Hepatocyte (in vitro differentiated cells): ENCODE measurements around the gene LRMDA. TPM values are rescaled to one million over a fixed set of nuclear protein-coding genes. Genes with fewer than 3 reads are reported as not detected.
A peak's percentile ranks its signal among the peaks of the same experiment; 100 is the strongest.

ENCODE experiments used
- DNase-seq: peaks from one replicate; pipeline ENCODE4 v3.0.0-alpha.2; 2016; ENCODE audit warnings: low spot score
- H2AFZ ChIP-seq: fragments of 200-600 bp; sonication (generic); 2 replicates; pipeline ENCODE4 v1.6.0; 2016; ENCODE audit warnings: antibody characterized with exemption, mild to moderate bottlenecking
- H3K27ac ChIP-seq: fragments of 200-600 bp; sonication (generic); 2 replicates; pipeline ENCODE4 v1.5.1; 2016; ENCODE audit warnings: mild to moderate bottlenecking
- H3K27me3 ChIP-seq: fragments of 200-600 bp; sonication (generic); 2 replicates; pipeline ENCODE4 v1.6.1; 2016
- H3K36me3 ChIP-seq: fragments of 200-600 bp; sonication (generic); replicated peaks from 2 replicates; pipeline ENCODE4 v1.5.1; 2016; ENCODE audit warnings: low read depth; ENCODE audit not compliant: insufficient read depth
- H3K4me1 ChIP-seq: fragments of 200-600 bp; sonication (generic); 2 replicates; pipeline ENCODE4 v1.5.1; 2016; ENCODE audit warnings: mild to moderate bottlenecking, moderate library complexity; ENCODE audit not compliant: insufficient read depth
- H3K4me2 ChIP-seq: fragments of 200-600 bp; sonication (generic); 2 replicates; pipeline ENCODE4 v1.6.0; 2016
- H3K4me3 ChIP-seq: fragments of 200-600 bp; sonication (generic); 2 replicates; pipeline ENCODE4 v1.5.1; 2016; ENCODE audit warnings: mild to moderate bottlenecking
- H3K79me2 ChIP-seq: fragments of 200-600 bp; sonication (generic); 2 replicates; pipeline ENCODE4 v1.6.0; 2017; ENCODE audit warnings: mild to moderate bottlenecking
- H3K9me2 ChIP-seq: fragments of 200-600 bp; sonication (generic); replicated peaks from 2 replicates; pipeline ENCODE4 v1.6.0; 2017; ENCODE audit warnings: mild to moderate bottlenecking; ENCODE audit not compliant: insufficient read depth
- H3K9me3 ChIP-seq: fragments of 200-600 bp; sonication (generic); 2 replicates; pipeline ENCODE4 v1.5.1; 2016; ENCODE audit warnings: low read depth, mild to moderate bottlenecking
- H4K20me1 ChIP-seq: fragments of 200-600 bp; sonication (generic); 2 replicates; pipeline ENCODE4 v1.6.0; 2016; ENCODE audit warnings: mild to moderate bottlenecking; ENCODE audit not compliant: insufficient read depth, poor library complexity, severe bottlenecking
- EZH2 ChIP-seq: fragments of 200-600 bp; sonication (generic); IDR thresholded peaks from 2 replicates; pipeline ENCODE4 v1.6.1; 2016; ENCODE audit warnings: antibody characterized with exemption, mild to moderate bottlenecking, borderline replicate concordance
- EZH2phosphoT487 ChIP-seq: fragments of 200-600 bp; sonication (generic); IDR thresholded peaks from one replicate; pipeline ENCODE4 v1.6.1; 2018; ENCODE audit warnings: antibody characterized with exemption, mild to moderate bottlenecking, low read depth, moderate library complexity; ENCODE audit not compliant: unreplicated experiment, severe bottlenecking
- WGBS: methylation state at CpG from one replicate; pipeline ENCODE4 v1.1.6; 2016; ENCODE audit warnings: low lambda C conversion rate; ENCODE audit errors: missing lambda C conversion rate; 5-methylcytosine and 5-hydroxymethylcytosine counted together
- polyA plus RNA-seq: library from polyadenylated mRNA; unstranded; fragments of >200 nt; fragmentation: Nextera tagmentation; extraction: Ambion mirVana; gene quantifications from 2 replicates; pipeline ENCODE4 v1.2.1, GENCODE V29; 2016
- total RNA-seq: library from RNA; depleted of rRNA; stranded (reverse); fragments of >200 nt; gene quantifications from 2 replicates; pipeline ENCODE4 v1.2.3, GENCODE V29; 2014
- TF ChIP-seq, protein P1 (sequence below): fragments of 200-600 bp; sonication (generic); IDR thresholded peaks from 2 replicates; pipeline ENCODE4 v1.5.1; 2016; ENCODE audit warnings: antibody characterized with exemption, mild to moderate bottlenecking; ENCODE audit not compliant: poor library complexity

LRMDA gene
- total and polyA plus RNA-seq, 2 experiments from 2014 or later: 5.6 to 15.7 TPM

DNA sequence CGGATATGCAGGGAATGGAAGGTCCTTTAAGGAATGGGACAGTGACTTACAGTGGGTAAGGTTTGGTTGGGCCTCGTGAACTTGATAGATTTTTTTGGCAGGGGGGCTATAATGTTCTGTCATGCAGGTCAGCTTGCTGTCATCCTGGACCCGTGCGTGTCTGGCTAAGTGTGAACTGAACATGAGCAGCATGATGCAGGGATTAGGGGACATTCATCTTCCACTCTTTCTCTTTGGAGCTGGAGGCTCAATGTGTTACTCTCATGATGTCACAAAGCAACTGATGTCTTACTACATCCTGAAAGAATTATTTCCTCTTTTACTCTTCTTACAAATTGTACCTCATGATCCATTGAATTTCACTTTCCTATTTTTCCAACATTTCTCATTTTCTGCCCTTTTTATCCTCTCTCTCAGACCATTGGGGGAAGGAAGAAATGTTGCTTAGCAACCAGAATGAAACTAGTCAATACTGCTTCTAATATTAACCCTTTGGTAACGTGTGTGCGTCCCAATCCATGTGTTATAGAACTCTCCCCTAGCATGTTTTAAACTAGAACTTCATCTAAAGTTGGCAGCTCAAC is 549.1 kb downstream of the LRMDA start:
- H3K4me3 ChIP-seq: no peak overlapping the region
- H3K4me2 ChIP-seq: no peak overlapping the region
- H3K9me3 ChIP-seq: no peaks in the 10 kb centered on the region
- no peaks in the 10 kb centered on the region for H3K79me2 ChIP-seq
- no peaks in the 10 kb centered on the region for H3K9me2 ChIP-seq
- no peak for DNase-seq
- no peak overlapping the region for H2AFZ ChIP-seq
- H3K4me1 ChIP-seq: no peaks in the 10 kb centered on the region
- H4K20me1 ChIP-seq: no peaks in the 10 kb centered on the region
- H3K27me3 ChIP-seq: no peaks in the 10 kb centered on the region
- H3K36me3 ChIP-seq: no peaks in the 10 kb centered on the region
- 89% methylated on average over 6 of the region's 6 CpGs for WGBS
- no peak for TF ChIP-seq EZH2phosphoT487
- no peak for TF ChIP-seq EZH2
- TF ChIP-seq, protein P1, sequence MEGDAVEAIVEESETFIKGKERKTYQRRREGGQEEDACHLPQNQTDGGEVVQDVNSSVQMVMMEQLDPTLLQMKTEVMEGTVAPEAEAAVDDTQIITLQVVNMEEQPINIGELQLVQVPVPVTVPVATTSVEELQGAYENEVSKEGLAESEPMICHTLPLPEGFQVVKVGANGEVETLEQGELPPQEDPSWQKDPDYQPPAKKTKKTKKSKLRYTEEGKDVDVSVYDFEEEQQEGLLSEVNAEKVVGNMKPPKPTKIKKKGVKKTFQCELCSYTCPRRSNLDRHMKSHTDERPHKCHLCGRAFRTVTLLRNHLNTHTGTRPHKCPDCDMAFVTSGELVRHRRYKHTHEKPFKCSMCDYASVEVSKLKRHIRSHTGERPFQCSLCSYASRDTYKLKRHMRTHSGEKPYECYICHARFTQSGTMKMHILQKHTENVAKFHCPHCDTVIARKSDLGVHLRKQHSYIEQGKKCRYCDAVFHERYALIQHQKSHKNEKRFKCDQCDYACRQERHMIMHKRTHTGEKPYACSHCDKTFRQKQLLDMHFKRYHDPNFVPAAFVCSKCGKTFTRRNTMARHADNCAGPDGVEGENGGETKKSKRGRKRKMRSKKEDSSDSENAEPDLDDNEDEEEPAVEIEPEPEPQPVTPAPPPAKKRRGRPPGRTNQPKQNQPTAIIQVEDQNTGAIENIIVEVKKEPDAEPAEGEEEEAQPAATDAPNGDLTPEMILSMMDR: no peak
- no peak overlapping the region for H3K27ac ChIP-seq

DNA sequence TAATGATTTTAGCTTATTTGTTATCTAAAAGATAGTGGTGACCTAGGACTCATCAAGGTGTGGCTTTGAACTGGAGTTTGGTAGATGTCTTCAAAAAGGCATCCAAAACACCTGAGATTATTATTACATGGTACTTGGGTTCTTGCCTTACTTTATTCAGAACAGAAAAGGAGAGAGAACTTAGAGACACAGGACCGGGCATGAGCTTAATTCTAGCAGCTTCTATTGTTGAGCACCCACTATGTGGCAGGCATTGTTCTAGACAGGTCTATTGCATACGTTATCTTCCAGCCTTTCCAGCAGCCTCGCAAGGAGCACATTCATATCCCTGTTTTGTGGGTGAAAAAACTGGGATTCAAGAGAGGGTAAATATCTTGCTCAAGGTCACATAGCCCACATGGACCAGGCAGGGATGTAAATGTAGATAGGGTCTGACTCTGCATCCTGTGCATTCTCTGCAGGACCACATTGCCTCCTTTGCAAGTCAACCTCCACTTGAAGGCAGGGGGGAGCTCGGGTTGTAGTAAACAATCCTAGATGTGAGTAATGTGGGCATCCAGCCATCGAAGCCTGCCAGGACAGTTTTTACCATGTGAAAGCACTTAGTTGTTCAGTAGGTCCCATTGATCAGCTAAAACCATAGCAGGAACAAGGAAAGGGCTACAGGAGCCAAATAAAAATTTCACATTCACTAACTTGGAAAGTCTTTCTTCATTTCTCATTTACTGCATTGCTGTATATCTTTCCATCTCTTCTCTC is 551.4 kb downstream of the LRMDA start:
- Histone ChIP-seq H3K4me1 (no peaks in the 10 kb centered on the region), H3K27ac (no peak overlapping the region), H3K79me2 (no peaks in the 10 kb centered on the region), H3K36me3 (no peaks in the 10 kb centered on the region), H3K9me3 (no peaks in the 10 kb centered on the region), H3K27me3 (no peaks in the 10 kb centered on the region), H3K4me2 (no peak overlapping the region), H3K4me3 (no peak overlapping the region), H4K20me1 (no peaks in the 10 kb centered on the region), H2AFZ (no peak overlapping the region), H3K9me2 (no peaks in the 10 kb centered on the region)
- TF ChIP-seq EZH2 (no peak), EZH2phosphoT487 (no peak)
- TF ChIP-seq, protein P1: no peak
- DNase-seq: peak; percentile 37
- WGBS: 79% methylated on average over 5 of the region's 5 CpGs

DNA sequence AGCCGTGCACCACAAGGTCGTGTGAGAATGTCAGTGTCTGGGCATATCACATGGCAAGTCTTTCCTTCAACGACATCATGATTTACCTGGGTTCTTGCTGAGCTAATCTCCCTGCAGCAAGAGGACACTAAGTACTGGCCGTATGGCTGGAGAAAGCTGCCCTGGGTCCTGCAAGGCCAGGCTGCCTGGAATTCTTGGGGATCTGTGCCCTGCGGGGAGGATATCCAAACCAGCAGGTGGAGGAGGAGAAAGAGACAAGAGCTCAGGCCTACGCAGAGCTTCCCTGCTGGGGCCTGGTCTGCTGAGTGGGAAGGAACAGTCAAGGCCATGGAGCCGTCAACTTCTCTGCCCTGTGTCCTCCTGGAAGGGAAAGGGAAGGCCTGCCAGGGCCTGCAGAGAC is 552.6 kb downstream of the LRMDA start:
- no peak for DNase-seq
- H3K9me2 ChIP-seq: no peaks in the 10 kb centered on the region
- no peaks in the 10 kb centered on the region for H3K9me3 ChIP-seq
- H3K4me3 ChIP-seq: no peak overlapping the region
- H3K4me2 ChIP-seq: no peak overlapping the region
- no peaks in the 10 kb centered on the region for H3K4me1 ChIP-seq
- WGBS: 89% methylated on average over 7 of the region's 7 CpGs
- no peak overlapping the region for H2AFZ ChIP-seq
- no peaks in the 10 kb centered on the region for H3K27me3 ChIP-seq
- no peaks in the 10 kb centered on the region for H3K79me2 ChIP-seq
- H3K36me3 ChIP-seq: no peaks in the 10 kb centered on the region
- no peak overlapping the region for H3K27ac ChIP-seq
- H4K20me1 ChIP-seq: no peaks in the 10 kb centered on the region
- no peak for TF ChIP-seq EZH2
- TF ChIP-seq EZH2phosphoT487: no peak
- TF ChIP-seq, protein P1: no peak
